Measurements from ENCODE around the gene OR51G2. TPM values are rescaled to one million over a fixed set of nuclear protein-coding genes. Genes with fewer than 3 reads are reported as not detected.

The OR51G2 gene
- total RNA-seq, 1 donor from 2014 or later = not detected

GRCh38 chr11:4881860-4882500 is 37.2 kb downstream of the OR51G2 start, which contains the start of gene OR51T1:
TSS of gene OR51T1 (plus strand) at chr11:4881900. CDS start at chr11:4881900, 0 bp downstream.
- H3K36me3 ChIP-seq (ENCODE audit: control insufficient read depth in 3 of 3, insufficient read depth in 3 of 3, low read length in 3 of 3) = no peaks in the 10 kb centered on the region
- no peaks in the 10 kb centered on the region for H3K4me1 ChIP-seq (ENCODE audit: control insufficient read depth in 3 of 3, insufficient read depth in 3 of 3, low read length in 3 of 3)
- H3K9ac ChIP-seq (ENCODE audit: low read depth in 1 of 3, low read length in 3 of 3) = no peak within 1 kb of the TSS
- no peaks in the 10 kb centered on the region for H3K27me3 ChIP-seq (ENCODE audit: control insufficient read depth in 3 of 3, insufficient read depth in 3 of 3, low read length in 3 of 3)
- H3K9me3 ChIP-seq (ENCODE audit: control insufficient read depth in 3 of 3, low read length in 3 of 3) = no peaks in the 10 kb centered on the region
- H3K4me3 ChIP-seq (ENCODE audit: low read length in 3 of 3) = no peak within 1 kb of the TSS
- H3K27ac ChIP-seq (ENCODE audit: low read depth, low read length) = no peak within 1 kb of the TSS

GRCh38 chr11:4881188-4881587 is 38.0 kb downstream of the OR51G2 start:
- Histone ChIP-seq H3K27ac (ENCODE audit: low read depth, low read length) (no peak overlapping the region), H3K27me3 (ENCODE audit: control insufficient read depth in 3 of 3, insufficient read depth in 3 of 3, low read length in 3 of 3) (no peaks in the 10 kb centered on the region), H3K9me3 (ENCODE audit: control insufficient read depth in 3 of 3, low read length in 3 of 3) (no peaks in the 10 kb centered on the region), H3K4me3 (ENCODE audit: low read length in 3 of 3) (no peak overlapping the region), H3K36me3 (ENCODE audit: control insufficient read depth in 3 of 3, insufficient read depth in 3 of 3, low read length in 3 of 3) (no peaks in the 10 kb centered on the region), H3K4me1 (ENCODE audit: control insufficient read depth in 3 of 3, insufficient read depth in 3 of 3, low read length in 3 of 3) (no peaks in the 10 kb centered on the region), H3K9ac (ENCODE audit: low read depth in 1 of 3, low read length in 3 of 3) (no peak overlapping the region)

GRCh38 chr11:4865855-4866254 is 53.3 kb downstream of the OR51G2 start:
- H3K9ac ChIP-seq (ENCODE audit: low read depth in 1 of 3, low read length in 3 of 3) = no peak overlapping the region

GRCh38 chr11:4863876-4864275 is 55.3 kb downstream of the OR51G2 start:
- H3K4me3 ChIP-seq (ENCODE audit: low read length in 3 of 3) = no peak overlapping the region
- no peak overlapping the region for H3K9ac ChIP-seq (ENCODE audit: low read depth in 1 of 3, low read length in 3 of 3)
- no peaks in the 10 kb centered on the region for H3K9me3 ChIP-seq (ENCODE audit: control insufficient read depth in 3 of 3, low read length in 3 of 3)

More at GRCh38 chr11:4865855-4866254, 53.3 kb downstream of the OR51G2 start:
- Histone ChIP-seq H3K27me3 (ENCODE audit: control insufficient read depth in 3 of 3, insufficient read depth in 3 of 3, low read length in 3 of 3) (no peaks in the 10 kb centered on the region), H3K9me3 (ENCODE audit: control insufficient read depth in 3 of 3, low read length in 3 of 3) (no peaks in the 10 kb centered on the region), H3K27ac (ENCODE audit: low read depth, low read length) (no peak overlapping the region), H3K4me3 (ENCODE audit: low read length in 3 of 3) (no peak overlapping the region), H3K4me1 (ENCODE audit: control insufficient read depth in 3 of 3, insufficient read depth in 3 of 3, low read length in 3 of 3) (no peaks in the 10 kb centered on the region), H3K36me3 (ENCODE audit: control insufficient read depth in 3 of 3, insufficient read depth in 3 of 3, low read length in 3 of 3) (no peaks in the 10 kb centered on the region)

More at GRCh38 chr11:4863876-4864275, 55.3 kb downstream of the OR51G2 start:
- H3K27me3 ChIP-seq (ENCODE audit: control insufficient read depth in 3 of 3, insufficient read depth in 3 of 3, low read length in 3 of 3) = no peaks in the 10 kb centered on the region
- no peaks in the 10 kb centered on the region for H3K4me1 ChIP-seq (ENCODE audit: control insufficient read depth in 3 of 3, insufficient read depth in 3 of 3, low read length in 3 of 3)
- H3K36me3 ChIP-seq (ENCODE audit: control insufficient read depth in 3 of 3, insufficient read depth in 3 of 3, low read length in 3 of 3) = no peaks in the 10 kb centered on the region
- H3K27ac ChIP-seq (ENCODE audit: low read depth, low read length) = no peak overlapping the region

Other genes starting within 250 kb of the OR51G2 start
- 0.52 TPM for gene OR51E2, start 221.5 kb downstream of the OR51G2 start, total RNA-seq
- not detected for gene MMP26, start 214.6 kb downstream of the OR51G2 start, total RNA-seq
- gene OR51F1, start 149.4 kb downstream of the OR51G2 start, total RNA-seq = not detected
- not detected for gene OR52R1, start 115.0 kb downstream of the OR51G2 start, total RNA-seq
- not detected for gene OR51F2, start 98.0 kb downstream of the OR51G2 start, total RNA-seq
- gene OR51S1, start 70.1 kb downstream of the OR51G2 start, total RNA-seq = not detected
- gene OR51T1, start 37.5 kb downstream of the OR51G2 start, total RNA-seq = not detected
- not detected for gene OR51A7, start 15.6 kb downstream of the OR51G2 start, total RNA-seq
- gene OR51G1, start 5.0 kb upstream of the OR51G2 start, total RNA-seq = not detected
- gene OR51A4, start 28.3 kb upstream of the OR51G2 start, total RNA-seq = not detected
- gene OR51A2, start 36.4 kb upstream of the OR51G2 start, total RNA-seq = not detected
- gene OR51L1, start 75.5 kb upstream of the OR51G2 start, total RNA-seq = not detected
- gene OR52J3, start 127.2 kb upstream of the OR51G2 start, total RNA-seq = not detected
- not detected for gene OR52E2, start 140.3 kb upstream of the OR51G2 start, total RNA-seq
- not detected for gene OR52E1, start 150.2 kb upstream of the OR51G2 start, total RNA-seq
- gene OR52A5, start 219.0 kb upstream of the OR51G2 start, total RNA-seq = not detected
- gene OR52A1, start 235.4 kb upstream of the OR51G2 start, total RNA-seq = not detected